GM18498 (cell line): ENCODE data around the gene GATAD2A.

Experiments
- ATAC-seq: cut with Tn5 transposase; IDR thresholded peaks from one replicate; pipeline ENCODE4 v1.9.1; 2021; ENCODE audit warnings: mild to moderate bottlenecking, moderate library complexity; ENCODE audit not compliant: unreplicated experiment

GATAD2A gene

DNA sequence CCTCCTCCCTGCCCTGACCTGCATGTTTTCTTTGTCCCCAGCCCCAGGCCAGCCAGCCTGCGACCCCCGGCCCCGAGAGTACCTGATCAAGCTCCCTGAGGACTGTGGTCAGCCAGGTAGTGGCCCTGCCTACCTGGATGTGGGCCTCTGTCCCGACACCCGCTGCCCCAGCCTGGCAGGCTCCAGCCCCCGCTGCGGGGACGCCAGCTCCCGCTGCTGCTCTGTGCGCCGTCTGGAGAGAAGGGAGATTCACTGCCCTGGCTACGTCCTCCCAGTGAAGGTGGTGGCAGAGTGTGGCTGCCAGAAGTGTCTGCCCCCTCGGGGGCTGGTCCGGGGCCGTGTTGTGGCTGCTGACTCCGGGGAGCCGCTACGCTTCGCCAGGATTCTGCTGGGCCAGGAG, 138.2 kb downstream of the GATAD2A start:
- no peak for ATAC-seq

DNA sequence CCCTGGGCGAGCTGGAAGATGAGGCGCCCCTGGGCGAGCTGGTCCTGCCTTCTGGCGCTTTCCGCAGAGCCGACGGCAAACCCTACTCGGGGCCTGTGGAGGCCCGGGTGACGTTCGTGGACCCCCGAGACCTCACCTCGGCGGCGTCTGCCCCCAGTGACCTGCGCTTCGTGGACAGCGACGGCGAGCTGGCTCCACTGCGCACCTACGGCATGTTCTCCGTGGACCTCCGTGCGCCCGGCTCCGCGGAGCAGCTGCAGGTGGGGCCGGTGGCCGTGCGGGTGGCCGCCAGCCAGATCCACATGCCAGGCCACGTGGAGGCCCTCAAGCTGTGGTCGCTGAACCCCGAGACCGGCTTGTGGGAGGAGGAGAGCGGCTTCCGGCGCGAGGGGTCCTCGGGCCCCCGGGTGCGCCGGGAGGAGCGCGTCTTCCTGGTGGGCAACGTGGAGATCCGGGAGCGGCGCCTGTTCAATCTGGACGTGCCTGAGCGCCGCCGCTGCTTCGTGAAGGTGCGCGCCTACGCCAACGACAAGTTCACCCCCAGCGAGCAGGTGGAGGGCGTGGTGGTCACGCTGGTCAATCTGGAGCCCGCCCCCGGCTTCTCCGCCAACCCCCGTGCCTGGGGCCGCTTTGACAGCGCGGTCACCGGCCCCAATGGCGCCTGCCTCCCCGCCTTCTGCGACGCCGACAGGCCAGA, 138.9 kb downstream of the GATAD2A start:
- no peak for ATAC-seq

DNA sequence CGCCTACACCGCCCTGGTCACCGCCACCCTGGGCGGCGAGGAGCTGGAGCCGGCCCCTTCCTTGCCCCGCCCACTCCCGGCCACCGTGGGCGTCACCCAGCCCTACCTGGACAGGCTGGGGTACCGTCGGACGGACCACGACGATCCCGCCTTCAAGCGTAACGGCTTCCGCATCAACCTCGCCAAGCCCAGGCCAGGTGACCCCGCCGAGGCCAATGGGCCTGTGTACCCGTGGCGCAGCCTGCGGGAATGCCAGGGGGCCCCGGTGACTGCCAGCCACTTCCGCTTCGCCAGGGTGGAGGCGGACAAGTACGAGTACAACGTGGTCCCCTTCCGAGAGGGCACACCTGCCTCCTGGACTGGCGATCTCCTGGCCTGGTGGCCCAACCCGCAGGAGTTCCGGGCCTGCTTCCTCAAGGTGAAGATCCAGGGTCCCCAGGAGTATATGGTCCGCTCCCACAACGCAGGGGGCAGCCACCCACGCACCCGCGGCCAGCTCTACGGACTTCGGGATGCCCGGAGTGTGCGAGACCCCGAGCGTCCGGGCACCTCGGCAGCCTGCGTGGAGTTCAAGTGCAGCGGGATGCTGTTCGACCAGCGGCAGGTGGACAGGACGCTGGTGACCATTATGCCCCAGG, 139.6 kb downstream of the GATAD2A start:
- ATAC-seq, result no peak

DNA sequence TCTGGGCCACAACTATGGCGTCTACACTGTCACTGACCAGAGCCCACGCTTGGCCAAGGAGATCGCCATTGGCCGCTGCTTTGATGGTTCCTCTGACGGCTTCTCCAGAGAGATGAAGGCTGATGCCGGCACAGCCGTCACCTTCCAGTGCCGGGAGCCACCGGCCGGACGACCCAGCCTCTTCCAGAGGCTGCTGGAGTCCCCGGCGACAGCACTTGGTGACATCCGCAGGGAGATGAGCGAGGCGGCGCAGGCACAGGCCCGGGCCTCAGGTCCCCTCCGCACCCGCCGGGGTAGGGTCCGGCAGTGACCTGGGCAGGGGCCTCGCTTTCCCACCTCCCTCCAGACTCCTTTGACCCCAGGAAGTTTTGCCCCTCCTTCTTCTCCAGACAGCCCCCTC, 140.2 kb downstream of the GATAD2A start:
- ATAC-seq, result no peak

DNA sequence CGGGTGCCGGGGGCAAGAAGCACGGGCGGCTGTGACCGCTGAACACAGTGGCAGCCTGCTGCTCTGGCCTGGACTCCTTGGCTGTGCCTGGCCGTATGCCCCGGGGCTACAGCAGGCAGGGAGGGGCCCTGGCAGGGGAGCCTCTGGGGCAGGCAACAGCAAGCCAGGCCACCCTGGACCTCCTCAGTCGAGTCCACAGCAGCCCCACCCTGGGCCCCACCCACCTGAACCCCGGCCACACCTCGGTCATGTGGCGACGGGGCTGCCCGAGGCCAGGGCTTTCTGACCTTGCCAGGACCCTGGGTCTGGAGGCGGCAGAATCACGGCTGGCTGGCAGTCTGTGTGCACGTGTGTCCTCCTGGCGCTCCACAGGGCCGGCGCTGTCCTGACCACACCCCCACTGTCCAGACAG, 141.3 kb downstream of the GATAD2A start:
- no peak for ATAC-seq

DNA sequence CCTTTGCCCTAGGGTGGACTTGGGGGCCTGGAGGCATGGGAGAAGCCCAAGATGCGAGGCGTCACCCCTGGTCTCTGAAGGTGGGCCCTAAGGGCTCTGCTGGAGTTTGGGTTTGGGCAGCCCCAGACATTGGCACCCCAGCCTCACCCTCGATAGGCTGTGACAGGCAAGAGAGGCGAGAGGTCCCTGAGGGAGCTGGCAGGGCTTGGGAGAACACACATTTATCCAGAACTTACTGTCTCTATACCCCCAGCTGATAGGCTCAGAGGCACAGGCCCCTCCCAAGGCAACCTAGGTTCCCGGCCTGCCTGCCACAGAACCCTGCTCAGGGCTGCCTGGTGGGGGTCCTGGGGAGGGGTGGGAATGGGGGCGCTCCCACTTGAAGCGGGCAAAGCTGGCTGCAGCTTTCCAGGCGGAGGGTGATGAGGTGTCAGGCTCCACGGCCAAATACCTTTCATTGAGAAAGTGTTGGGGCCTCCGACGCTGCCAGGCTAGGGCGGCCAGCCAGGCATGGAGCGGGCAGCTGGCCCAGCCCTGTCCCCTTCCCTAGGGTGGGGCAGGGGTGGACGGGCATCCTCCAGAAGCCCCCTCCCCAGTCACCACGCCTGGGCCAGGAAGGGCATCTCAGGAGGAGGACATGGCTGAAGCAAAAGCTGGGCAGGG, 142.3 kb downstream of the GATAD2A start:
- ATAC-seq, result no peak

DNA sequence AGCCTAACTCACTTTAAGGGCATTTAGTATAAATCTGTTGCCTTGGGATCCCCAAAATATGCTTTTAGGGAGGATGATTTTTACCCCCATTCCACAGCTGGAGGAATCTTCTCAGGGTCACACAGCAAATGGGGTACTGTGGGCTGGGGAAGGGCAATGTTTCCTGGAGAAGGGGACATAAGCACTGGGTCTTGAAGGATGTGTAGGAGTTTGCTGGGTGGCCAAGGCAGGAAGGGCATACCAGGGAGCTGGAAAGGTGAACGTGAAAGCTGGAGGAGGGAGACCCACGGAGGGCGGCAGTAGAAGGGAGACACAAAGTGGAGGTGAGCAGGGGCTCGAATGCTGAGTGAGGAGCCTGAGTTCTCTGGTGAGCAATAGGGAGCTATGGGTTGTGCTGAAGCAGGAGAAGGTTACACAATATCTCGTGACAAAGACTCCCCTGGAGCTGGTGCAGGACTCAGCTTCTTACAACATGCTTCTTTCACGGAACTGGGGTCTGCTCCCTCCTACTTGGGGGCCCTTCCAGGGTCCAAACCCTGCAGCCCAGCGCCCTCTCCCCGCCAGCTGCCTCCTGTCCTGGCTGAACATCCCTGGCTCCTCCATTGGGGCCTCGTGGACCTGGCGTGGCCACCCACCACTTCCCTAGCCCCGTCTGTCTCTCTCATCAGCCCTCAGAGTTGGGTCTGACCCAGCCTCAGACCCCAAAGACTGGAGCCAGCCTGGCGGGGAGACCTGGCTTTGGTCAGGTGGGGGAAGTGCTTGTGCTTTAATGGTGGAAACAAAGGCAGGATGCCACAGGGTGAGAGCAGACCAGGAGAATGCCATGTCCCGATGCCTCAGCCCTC, 143.7 kb downstream of the GATAD2A start:
- no peak for ATAC-seq

DNA sequence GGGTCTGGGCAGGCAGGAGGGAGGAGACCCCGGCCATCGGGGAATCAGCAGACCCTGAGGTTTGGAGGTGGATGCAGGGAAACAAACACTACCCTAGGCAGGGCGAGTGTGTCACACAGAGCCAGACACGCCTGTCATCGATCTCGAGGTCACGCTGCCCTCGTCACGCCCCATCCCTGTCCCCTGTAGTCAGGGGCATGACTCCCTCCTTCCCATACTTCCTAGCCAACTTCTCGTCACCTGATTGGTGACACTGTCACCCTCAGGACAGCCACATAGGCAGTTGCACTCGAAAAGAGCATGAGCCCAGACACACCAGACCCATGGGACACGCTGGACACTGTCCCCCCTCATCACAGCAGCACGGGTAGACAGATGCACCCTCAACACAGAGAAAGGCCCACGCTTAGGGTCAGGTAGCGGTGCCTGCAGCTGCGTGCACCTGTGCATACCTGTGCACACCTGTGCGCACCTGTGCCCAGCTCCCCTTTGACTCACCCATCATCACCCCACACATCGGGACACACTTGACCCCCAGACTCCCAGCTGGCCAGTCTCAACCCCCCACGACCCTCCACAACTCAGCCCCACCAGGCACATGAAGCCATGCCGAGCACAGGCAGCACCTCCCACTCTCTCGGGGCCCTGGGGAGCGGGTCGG, 144.5 kb downstream of the GATAD2A start:
- no peak for ATAC-seq

DNA sequence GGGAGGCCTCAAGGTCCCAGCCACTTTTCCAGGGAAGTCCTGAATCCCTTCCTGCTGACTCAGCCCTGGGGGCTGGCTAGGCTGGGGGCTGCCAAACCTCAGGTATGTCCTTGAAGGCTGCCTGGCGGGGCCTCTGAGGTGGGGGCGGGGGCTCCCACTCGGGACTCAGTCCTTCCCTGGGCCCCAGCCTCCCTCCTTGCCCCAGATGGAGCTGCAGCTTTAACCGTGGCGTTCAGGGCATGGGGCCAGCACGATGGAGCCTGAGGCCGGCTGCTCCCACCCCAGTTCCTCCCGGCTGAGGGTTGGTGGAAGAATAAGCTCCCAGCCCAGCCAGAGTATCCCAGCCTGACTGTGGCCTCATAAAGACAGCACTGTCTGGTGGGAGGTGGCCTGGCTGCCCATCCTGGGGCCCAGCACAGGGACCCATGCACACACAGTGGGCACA, 145.0 kb downstream of the GATAD2A start:
- no peak for ATAC-seq

DNA sequence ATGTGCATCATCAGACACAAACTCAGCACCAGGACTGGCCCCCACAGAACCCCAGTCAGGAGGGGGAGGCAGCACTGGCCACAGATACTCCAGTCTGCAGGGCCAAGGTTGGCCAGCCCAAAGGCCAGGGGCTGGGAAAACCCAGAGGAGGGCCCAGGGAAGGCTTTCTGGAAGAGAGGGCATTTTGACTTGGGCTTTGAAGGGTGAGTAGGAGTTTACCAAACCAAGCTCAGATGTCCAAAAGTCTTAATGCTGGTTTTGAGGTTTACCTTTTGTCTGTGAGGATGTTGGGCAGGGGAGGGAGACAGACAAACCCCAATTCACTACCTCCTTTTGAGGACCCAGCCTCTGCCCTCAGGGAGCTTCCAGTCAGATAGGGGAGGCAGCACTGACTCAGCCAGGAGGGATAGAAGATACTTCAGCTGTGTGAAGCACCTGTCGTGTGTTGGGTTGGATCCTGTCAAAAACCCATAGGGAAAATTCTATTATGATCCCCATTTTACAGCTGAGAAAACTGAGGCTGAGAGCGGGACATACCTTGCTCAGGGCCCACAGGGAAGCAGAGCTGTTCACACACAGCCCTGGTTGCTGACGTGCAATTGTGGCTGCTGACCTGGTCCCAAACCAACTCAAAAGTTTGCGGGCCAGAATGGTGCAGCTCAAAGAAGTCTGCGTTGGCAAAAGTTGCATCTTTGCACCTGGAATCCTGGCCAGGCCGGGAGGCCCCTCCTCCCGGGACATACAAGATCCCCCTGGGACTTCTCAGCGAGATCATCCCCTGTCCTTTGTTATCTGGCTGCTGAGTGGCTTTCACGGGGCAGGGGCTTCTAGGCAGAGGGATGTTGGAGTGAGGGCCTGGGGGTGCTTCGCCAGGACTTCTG, 145.7 kb downstream of the GATAD2A start:
- no peak for ATAC-seq

DNA sequence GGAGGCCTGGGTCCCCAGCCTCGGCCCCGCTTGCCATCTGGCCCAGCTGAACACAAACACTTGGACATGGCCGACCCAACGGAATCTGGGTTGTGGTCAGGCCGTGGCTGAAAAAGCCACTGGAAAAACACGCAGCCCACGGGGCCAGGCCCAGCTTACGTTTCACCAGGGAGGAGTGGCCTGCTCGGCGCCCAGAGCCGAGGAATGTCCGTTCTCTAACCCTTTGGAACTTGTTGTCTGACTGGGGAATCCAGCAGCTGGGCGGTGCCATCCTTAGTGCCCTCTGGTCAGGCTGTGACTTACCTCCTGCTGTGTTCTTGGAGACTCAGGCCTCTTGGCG, 146.3 kb downstream of the GATAD2A start:
- ATAC-seq, result no peak

DNA sequence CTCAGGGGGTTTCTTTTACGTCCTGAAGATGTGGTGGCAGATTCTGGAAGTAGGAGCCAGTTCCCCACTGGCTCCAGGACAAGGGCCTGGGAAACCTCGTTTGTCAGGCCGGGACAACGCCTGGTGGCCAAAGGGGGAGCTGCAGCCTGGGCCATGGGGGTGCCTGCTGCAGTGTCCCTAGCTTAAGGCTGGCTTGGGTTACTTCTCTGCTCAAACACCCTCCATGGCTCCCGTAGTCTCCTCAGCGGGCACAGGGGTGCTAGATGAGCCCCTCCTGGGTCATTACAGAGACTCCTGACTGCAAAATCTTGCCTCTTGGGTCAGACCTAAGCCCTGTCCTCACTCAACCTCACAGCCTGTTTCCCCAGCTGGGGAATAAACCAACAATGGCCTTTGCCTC, 147.3 kb downstream of the GATAD2A start:
- no peak for ATAC-seq

DNA sequence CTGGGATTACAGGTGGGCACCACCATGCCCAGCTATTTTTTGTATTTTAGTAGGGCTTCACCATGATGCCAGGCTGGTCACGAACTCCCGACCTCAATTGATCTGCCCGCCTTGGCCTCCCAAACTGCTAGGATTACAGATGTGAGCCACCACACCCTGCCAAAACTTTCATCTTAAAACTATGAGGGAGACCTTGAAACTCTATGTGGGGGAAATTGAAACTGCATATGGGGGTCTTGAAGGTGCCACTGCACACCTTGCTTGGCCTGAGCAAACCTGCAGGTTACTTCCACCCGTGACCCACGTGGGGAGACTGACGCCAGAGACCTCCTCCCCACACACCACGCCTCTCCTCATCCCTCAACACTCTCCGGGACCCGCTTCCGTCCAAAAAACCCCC, 148.2 kb downstream of the GATAD2A start:
- no peak for ATAC-seq

DNA sequence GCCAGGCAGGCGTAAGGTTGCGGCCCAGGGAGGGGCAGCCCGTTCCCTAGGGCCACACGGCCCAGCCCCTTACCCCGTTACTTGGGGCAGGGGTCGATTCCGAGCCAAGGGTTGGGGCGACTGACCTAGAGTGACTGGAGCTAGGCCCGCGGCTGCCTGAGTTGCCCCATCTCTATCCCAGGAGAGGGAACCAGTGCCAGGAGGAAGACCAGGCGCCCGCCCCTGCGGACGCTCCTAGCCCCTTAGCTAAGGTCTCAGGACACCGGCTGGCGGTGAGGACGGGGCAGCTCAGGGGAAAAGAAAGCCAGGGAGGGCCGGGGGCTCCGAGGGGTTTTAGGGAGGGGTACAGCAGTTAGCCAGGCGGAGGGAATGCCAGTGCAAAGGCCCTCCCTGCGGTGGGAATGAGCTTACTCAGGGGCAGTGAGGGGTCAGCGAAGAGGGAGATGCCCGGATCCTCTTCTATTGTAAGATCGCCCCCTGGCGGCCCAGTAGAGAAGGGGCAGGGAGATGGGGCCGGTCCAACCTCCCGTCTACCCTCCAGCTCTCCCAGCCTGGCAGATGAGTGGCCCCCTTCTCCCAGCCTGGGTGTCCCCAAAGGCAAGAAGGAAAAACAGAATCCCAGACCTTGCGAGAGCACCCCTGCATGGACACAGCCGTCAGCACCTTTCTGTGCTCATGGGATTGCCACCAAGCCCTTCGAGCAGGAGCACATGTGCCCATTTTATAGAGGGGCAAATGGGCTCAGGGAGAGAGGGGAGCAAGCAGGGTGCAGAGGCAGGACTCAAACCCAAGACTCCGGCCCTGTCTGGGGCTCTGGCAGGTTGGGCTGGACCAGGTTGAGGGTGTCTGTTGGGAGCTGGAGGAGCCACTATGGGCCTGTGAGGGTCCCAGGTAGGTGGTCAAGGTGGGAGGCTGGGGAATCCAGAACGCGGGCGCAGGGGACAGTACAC, 148.9 kb downstream of the GATAD2A start:
- ATAC-seq, result no peak

DNA sequence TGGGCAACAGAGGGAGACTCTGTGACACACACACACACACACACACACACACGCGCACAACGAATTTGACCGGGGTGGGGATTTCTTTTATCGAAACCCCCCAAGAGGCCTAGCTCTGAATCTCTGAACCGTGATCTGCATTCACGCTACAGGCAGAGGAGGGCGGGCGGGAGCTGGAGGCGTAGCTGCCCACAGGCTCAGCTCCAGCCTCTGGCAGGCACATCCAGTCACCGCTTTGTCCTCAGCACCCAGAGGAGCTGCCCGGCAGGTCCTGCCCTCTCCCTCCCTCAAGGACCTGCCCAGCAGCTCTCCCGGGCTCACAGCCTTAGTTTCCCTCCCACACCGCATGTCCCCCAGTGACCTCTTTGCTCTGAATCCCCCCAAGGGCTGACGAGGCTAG, 152.6 kb downstream of the GATAD2A start:
- no peak for ATAC-seq
